HEK293 (cell line): ENCODE measurements around the gene ITGA11.

ENCODE experiments used
- CTCF ChIA-PET: fragments of 350-600 bp; formaldehyde crosslinking; extraction: SDS; loops from one replicate; lab custom pipeline; 2021; ENCODE audit warnings: antibody characterized with exemption; lab: Yijun Ruan, JAX
- POLR2A ChIA-PET: fragments of 300-600 bp; formaldehyde crosslinking; extraction: SDS; loops from one replicate; lab custom pipeline; 2020; ENCODE audit warnings: antibody characterized with exemption, inconsistent platforms; lab: Yijun Ruan, JAX
- H3K27ac ChIP-seq: fragments of 200-500 bp; sonication (Bioruptor generic); 2 replicates; pipeline ENCODE4 v1.5.1; 2014; ENCODE audit warnings: low read depth, low read length, control low read depth, inconsistent platforms; ENCODE audit errors: extremely low read depth
- H3K36me3 ChIP-seq, 2 experiments: fragments of 200-500 bp in 1 of 2; sonication (Bioruptor generic) in 1 of 2; 1 replicate in 1 of 2; 2 replicates in 1 of 2; pipeline ENCODE4 v1.5.1; 2014 to 2017; ENCODE audit warnings: inconsistent platforms in 2 of 2, low read length in 2 of 2; ENCODE audit not compliant: control insufficient read depth in 2 of 2, insufficient read depth in 1 of 2
- H3K4me1 ChIP-seq: fragments of 200-500 bp; sonication (Bioruptor generic); 2 replicates; pipeline ENCODE4 v1.5.1; 2014; ENCODE audit warnings: mild to moderate bottlenecking, low read length, inconsistent platforms; ENCODE audit not compliant: control insufficient read depth, insufficient read depth
- H3K4me3 ChIP-seq: 2 replicates; pipeline ENCODE4 v1.5.1; 2011; ENCODE audit warnings: low read depth, mild to moderate bottlenecking, control low read depth, low read length, moderate library complexity
- H3K9me3 ChIP-seq: fragments of 200-500 bp; sonication (Bioruptor generic); 2 replicates; pipeline ENCODE4 v1.5.1; 2014; ENCODE audit warnings: low read depth, low read length, inconsistent platforms; ENCODE audit not compliant: control insufficient read depth, insufficient read depth
- CTCF ChIP-seq: fragments of 450-650 bp; formaldehyde crosslinking; IDR thresholded peaks from 2 replicates; pipeline ENCODE4 v1.5.1; 2016; ENCODE audit warnings: missing biosample characterization, missing genetic modification characterization
- KLF9 ChIP-seq: fragments of 450-650 bp; formaldehyde crosslinking; IDR thresholded peaks from 2 replicates; pipeline ENCODE4 v1.5.1; 2016; ENCODE audit warnings: missing biosample characterization, missing genetic modification characterization, low read depth
- PRDM1 ChIP-seq: fragments of 450-650 bp; formaldehyde crosslinking; IDR thresholded peaks from 2 replicates; pipeline ENCODE4; 2016; ENCODE audit warnings: missing biosample characterization, missing genetic modification characterization
- RBAK ChIP-seq: fragments of 450-650 bp; formaldehyde crosslinking; IDR thresholded peaks from 2 replicates; pipeline ENCODE4 v1.5.1; 2016; ENCODE audit warnings: missing biosample characterization, missing genetic modification characterization
- SCRT2 ChIP-seq: fragments of 450-650 bp; formaldehyde crosslinking; IDR thresholded peaks from 2 replicates; pipeline ENCODE4 v1.5.1; 2016; ENCODE audit warnings: missing biosample characterization, missing genetic modification characterization
- TCF7L2 ChIP-seq: IDR thresholded peaks from 2 replicates; pipeline ENCODE4 v1.6.1; 2011; ENCODE audit warnings: low read depth, mild to moderate bottlenecking, inconsistent platforms, low read length, moderate library complexity, borderline replicate concordance
- ZBTB20 ChIP-seq: fragments of 450-650 bp; formaldehyde crosslinking; IDR thresholded peaks from 2 replicates; pipeline ENCODE4 v1.5.1; 2016; ENCODE audit warnings: missing biosample characterization, missing genetic modification characterization
- ZNF146 ChIP-seq: fragments of 450-650 bp; formaldehyde crosslinking; IDR thresholded peaks from 2 replicates; pipeline ENCODE4 v1.5.1; 2016; ENCODE audit warnings: missing biosample characterization, missing genetic modification characterization
- ZNF2 ChIP-seq: fragments of 450-650 bp; formaldehyde crosslinking; IDR thresholded peaks from 2 replicates; pipeline ENCODE4 v1.5.1; 2016; ENCODE audit warnings: missing biosample characterization, missing genetic modification characterization
- ZNF202 ChIP-seq: fragments of 450-650 bp; formaldehyde crosslinking; IDR thresholded peaks from 2 replicates; pipeline ENCODE4 v1.5.1; 2016; ENCODE audit warnings: missing biosample characterization, missing genetic modification characterization, borderline replicate concordance
- ZNF24 ChIP-seq: fragments of 450-650 bp; formaldehyde crosslinking; IDR thresholded peaks from 2 replicates; pipeline ENCODE4 v1.5.1; 2016; ENCODE audit warnings: missing biosample characterization, missing genetic modification characterization
- ZNF416 ChIP-seq: fragments of 450-650 bp; formaldehyde crosslinking; IDR thresholded peaks from 2 replicates; pipeline ENCODE4 v1.5.1; 2016; ENCODE audit warnings: missing biosample characterization, missing genetic modification characterization
- ZNF449 ChIP-seq: fragments of 450-650 bp; formaldehyde crosslinking; IDR thresholded peaks from 2 replicates; pipeline ENCODE4 v1.5.1; 2017; ENCODE audit warnings: missing biosample characterization, mild to moderate bottlenecking, missing genetic modification characterization, moderate library complexity
- ZNF530 ChIP-seq: fragments of 450-650 bp; formaldehyde crosslinking; IDR thresholded peaks from 2 replicates; pipeline ENCODE4 v1.5.1; 2016; ENCODE audit warnings: low read depth, missing biosample characterization, missing genetic modification characterization
- ZNF596 ChIP-seq: fragments of 450-650 bp; IDR thresholded peaks from 2 replicates; pipeline ENCODE4 v1.5.0; 2018; ENCODE audit warnings: missing biosample characterization, mild to moderate bottlenecking, missing genetic modification characterization, moderate library complexity
- ZNF654 ChIP-seq: fragments of 450-650 bp; formaldehyde crosslinking; IDR thresholded peaks from 2 replicates; pipeline ENCODE4 v1.5.1; 2016; ENCODE audit warnings: low read depth, missing biosample characterization, missing genetic modification characterization
- ZNF660 ChIP-seq: fragments of 450-650 bp; IDR thresholded peaks from 2 replicates; pipeline ENCODE4 v1.5.1; 2018; ENCODE audit warnings: missing biosample characterization, mild to moderate bottlenecking, missing genetic modification characterization

ITGA11 gene

GRCh38 chr15:68258692-68259091 is 173.3 kb downstream of the ITGA11 start:
- TF ChIP-seq ZNF449 (tag by site-specific recombination): peak; percentile 71
- no peak for TF ChIP-seq SCRT2 (tag by site-specific recombination)
- no peak for TF ChIP-seq TCF7L2
- TF ChIP-seq ZNF530 (tag by site-specific recombination): no peak
- Histone ChIP-seq H3K4me3 (no peak overlapping the region), H3K36me3 (no peaks in the 10 kb centered on the region), H3K4me1 (no peaks in the 10 kb centered on the region), H3K27ac (no peak overlapping the region), H3K9me3 (no peaks in the 10 kb centered on the region)
- ChIA-PET POLR2A (interaction anchor here (1.0 kb wide), 1 partner anchor 19 kb away, joined by 3 read pairs; the partner anchor contains the start of gene FEM1B), CTCF (interaction anchor here (0.7 to 2.2 kb wide), 3 partner anchors 48 to 247 kb away, joined by 3 to 11 read pairs (median 4); no protein-coding TSS in a partner anchor)

GRCh38 chr15:68256675-68257450 is 175.1 kb downstream of the ITGA11 start:
- TF ChIP-seq KLF9 (tag by site-specific recombination) (no peak), ZNF202 (tag by site-specific recombination) (peak; percentile 48; the same call in 1 of the 2 replicates)
- ChIA-PET POLR2A (interaction anchor here (0.9 to 1.0 kb wide), 2 partner anchors 14 to 21 kb away, joined by 3 to 5 read pairs; partner anchors contain the start of gene FEM1B), CTCF (interaction anchor here (0.6 to 0.7 kb wide), 2 partner anchors 49 to 117 kb away, joined by 5 to 6 read pairs; no protein-coding TSS in a partner anchor)
- Histone ChIP-seq H3K9me3 (no peaks in the 10 kb centered on the region), H3K27ac (no peak overlapping the region), H3K36me3 (no peaks in the 10 kb centered on the region), H3K4me1 (0 out of 2 replicates have a peak, but pooled peaks cover 2% of the 10 kb centered on the region), H3K4me3 (peak overlapping the region; percentile 1; the same call in 1 of the 2 replicates)

- no peak overlapping the region for H3K4me3 ChIP-seq
- POLR2A ChIA-PET: interaction anchor here (0.6 to 1.4 kb wide), 8 partner anchors 9 to 1985 kb away, joined by 3 to 12 read pairs (median 3); partner anchors contain the start of gene FEM1B
- CTCF ChIA-PET: interaction anchor here (0.5 to 7.8 kb wide), 55 partner anchors 8 to 1111 kb away, joined by 3 to 158 read pairs (median 4); partner anchors contain the start of genes CLN6, FEM1B and ITGA11
- 0 out of 2 replicates have a peak, but pooled peaks cover 2% of the 10 kb centered on the region for H3K4me1 ChIP-seq
- H3K9me3 ChIP-seq: no peaks in the 10 kb centered on the region; the same call in 1 of the 2 replicates
- H3K27ac ChIP-seq: no peak overlapping the region
- TF ChIP-seq ZNF416 (tag by site-specific recombination) (no peak), ZNF660 (peak; percentile 74), ZNF654 (peak; percentile 93), ZNF24 (tag by site-specific recombination) (0 out of 2 replicates have a peak, but pooled peaks have one; percentile 43), ZBTB20 (tag by site-specific recombination) (no peak), SCRT2 (tag by site-specific recombination) (no peak), ZNF146 (tag by site-specific recombination) (no peak), ZNF596 (tag by site-specific recombination) (no peak), ZNF2 (peak; percentile 57; the same call in 1 of the 2 replicates), CTCF (tag by site-specific recombination) (peak; percentile 80), RBAK (tag by site-specific recombination) (no peak), PRDM1 (tag by site-specific recombination) (peak; percentile 89)
- H3K36me3 ChIP-seq: no peaks in the 10 kb centered on the region
Measured at GRCh38 chr15:68252925-68253534, 178.9 kb downstream of the ITGA11 start.
